ENCODE measurements around the gene BANK1.

The BANK1 gene

DNA sequence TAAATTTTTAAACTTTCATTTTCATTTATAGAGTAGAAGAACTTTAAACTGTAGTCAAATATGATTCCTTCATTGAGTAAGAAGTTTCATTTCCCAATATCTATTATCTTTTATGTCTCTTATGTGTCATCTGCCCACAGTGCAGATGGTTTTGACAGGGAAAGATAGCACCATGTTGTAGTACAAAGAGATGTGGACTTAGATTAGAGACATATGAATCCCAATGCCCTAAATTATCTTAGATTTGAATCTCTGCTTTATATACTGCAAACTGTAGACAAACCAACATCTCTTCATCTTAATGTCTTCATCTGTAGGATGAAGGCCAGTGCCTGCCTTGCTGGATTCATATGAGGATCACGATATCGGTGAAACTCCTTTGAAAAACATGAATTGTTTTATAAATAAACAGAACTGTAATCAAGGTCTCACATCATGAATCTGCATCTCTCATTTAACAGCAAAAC, 217.5 kb downstream of the BANK1 start:
- in situ Hi-C loops (cut with MboI; ENCODE audit: low sequenced_read_pairs): no loop called here

DNA sequence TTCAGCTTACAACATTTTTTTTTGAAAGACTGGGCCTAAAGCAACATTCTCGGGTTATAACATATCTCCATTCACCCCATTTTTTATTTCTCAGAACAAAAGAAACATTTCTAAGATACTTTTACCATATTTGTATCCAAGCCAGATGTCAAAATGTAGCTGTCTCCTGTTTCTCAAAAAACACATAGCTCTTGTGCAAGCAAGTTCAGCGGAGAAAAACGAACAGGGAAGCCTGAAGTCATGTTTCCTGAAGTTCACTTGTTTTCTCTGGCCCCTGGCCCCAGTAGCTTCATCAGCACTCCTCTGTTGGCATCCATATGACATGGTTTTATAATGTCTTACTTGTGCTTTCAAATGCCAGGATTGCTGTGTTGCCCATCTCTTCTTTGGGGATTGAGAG, 218.2 kb downstream of the BANK1 start:
- in situ Hi-C loops (cut with MboI; ENCODE audit: low sequenced_read_pairs): no loop called here

DNA sequence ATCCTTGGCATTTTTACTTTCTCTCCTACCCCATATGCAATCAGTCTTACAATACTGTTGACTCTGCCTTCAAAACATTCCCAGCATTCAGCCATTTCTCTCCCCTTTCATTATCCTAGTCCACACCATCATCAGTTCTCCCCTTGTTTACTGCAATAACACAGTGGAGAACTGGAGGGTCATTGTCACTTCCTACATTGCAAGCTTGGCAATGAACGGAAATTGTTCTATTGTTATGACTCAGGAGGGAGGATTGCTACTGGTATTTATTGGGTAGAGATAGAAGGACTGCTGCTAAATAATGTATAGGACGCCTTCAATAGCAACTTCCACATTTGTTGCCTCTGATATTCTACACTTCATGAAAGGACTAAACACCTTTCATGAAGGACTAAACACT, 231.8 kb downstream of the BANK1 start:
- in situ Hi-C loops (cut with MboI; ENCODE audit: low sequenced_read_pairs): no loop called here

DNA sequence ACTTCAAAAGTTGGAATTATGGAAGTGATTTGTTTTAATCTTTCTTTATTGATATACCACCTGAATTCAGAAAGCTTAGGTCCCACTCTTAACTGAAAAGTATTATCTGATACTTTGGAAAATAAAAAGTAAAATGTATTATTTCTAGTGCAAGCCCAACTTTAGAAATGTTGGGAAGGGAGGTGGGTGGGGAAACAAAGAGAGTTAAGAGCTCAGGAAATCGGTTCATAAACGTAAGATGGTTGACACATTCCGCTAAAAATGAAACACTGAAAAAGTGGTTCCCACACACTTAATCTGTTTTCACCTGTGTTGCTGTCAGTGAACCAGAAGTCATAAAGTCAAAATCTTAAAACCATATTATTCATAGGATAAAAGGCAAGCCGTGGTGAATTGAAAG, 237.4 kb downstream of the BANK1 start:
- in situ Hi-C loops (cut with MboI; ENCODE audit: low sequenced_read_pairs): no loop called here

DNA sequence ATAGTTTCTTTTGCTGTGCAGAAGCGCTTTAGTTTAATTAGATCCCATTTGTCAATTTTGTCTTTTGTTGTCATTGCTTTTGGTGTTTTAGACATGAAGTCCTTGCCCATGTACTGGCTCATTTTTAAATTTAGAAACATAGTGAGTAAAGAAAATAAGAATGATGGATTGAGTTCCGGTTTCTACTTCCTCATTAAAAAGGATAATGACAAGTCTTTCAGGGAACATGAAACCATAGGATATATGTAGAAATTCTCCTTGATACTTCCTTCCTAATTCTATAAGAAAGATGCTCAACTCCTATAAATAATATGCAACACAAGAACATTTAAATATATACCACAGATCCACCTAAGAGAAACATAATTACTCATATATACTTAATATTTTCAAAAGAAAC, 240.9 kb downstream of the BANK1 start:
- in situ Hi-C loops (cut with MboI; ENCODE audit: low sequenced_read_pairs): no loop called here

DNA sequence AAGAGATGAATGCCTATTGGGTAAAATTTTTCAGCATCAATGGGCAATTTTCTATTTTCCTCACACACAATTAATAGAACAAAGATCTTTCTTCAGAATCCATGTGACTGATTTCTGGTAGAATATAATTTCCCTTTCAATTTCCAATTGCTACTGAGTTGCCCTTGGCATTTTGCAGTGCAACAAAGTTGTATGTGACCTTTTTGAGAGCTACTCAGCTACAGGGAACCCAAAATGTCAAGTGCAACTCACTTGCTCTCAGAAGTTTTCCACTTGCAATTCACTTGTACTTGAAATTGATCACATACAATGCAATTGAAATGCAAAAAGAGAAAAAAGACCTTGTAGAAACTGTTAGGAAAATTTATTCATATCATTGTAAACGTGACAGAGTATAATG, 245.5 kb downstream of the BANK1 start:
- in situ Hi-C loops (cut with MboI; ENCODE audit: low sequenced_read_pairs): no loop called here

DNA sequence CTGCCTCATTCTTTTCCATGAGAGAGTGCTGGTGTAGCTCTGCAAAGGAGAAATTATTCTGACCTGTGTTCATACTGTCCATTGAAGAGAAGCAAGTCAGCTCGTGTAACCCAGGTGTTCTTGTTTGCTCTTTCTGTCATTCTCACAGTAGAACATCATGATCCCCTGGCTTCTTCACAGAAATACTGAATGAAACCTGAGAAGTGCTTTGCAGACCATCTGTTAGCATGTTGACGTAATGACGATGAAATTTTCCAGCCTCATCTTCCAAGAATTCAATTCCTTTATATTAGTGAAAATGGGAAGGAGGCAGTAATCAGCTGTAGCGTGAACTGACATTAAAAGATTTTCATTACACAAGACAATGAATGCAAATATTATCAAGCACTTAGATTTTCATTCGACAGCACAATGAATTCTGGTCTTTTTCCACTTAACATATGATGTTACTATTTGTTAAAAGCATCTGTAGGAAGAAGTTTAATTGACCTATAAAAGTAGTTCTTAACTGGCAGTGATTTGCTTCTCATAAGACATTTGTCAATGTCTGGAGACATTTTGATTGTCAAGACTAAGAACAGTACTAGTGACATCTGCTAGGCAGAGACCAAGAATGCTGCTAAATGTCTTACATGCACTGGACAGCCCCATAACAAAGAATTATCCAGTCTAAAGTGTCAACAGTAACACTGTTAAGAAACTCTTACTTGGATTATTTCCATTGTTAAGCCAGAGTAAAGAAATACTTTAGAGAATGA, 246.3 kb downstream of the BANK1 start:
- in situ Hi-C loops (cut with MboI; ENCODE audit: low sequenced_read_pairs): no loop called here

DNA sequence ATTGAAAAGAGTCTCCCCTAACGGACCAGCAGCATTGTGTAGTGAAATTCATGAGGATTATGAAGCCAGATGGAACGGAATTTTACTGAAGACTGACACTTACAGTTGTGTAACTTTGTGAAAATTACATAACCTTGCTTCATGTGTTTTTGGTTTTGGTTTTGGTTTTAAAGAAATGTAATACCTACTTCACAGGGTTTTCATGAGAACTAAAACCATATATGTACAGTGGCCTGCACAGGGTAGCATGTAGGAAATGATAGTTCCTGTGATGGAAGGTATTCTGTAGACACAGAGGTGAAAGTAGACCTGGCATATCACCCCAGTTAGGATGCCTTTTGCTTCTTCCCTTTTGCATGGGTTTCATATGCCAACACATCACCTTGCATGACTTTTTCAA, 247.0 kb downstream of the BANK1 start:
- in situ Hi-C loops (cut with MboI; ENCODE audit: low sequenced_read_pairs): no loop called here

DNA sequence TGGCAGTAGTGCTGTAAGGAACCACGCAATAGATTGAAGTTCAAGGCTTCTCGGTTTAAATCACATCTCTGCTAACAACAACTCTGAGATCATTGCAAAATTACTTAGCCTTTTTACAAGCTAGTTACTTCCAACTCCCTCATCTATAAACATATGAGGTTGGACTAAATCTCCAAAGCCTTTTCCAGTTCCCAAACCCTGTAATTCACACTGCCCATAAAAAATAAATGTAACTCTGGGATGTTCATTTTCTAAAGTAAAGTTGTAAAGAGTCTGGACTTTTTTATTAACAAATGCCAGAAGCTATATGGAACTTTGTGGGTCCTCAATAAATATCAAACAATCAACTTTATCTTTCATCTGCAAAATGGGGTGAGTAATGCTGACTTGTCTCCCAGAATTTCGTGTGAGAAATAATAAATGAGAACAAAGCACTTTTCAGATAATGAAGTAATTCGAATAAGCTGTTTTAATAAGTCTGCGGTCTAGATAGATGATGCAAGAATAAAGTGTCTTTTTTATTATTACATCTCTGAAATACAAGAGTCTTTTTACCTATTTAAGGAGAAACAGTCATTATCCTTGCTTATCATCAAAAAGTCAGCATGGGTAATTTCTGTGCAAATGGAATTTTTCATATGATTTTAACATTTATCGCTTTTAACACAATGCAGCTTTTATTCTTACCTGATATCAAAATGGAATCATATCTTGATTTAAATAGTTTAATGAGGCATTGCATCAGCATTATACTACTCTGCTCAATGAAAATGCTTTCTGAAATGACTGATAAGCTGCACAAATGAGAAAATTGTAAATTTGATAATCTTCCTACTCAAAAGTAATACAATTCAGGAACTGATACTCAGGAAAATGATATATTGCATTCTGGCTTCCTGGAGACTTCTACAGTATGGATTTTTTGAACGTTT, 252.6 kb downstream of the BANK1 start:
- in situ Hi-C loops (cut with MboI; ENCODE audit: low sequenced_read_pairs): no loop called here

DNA sequence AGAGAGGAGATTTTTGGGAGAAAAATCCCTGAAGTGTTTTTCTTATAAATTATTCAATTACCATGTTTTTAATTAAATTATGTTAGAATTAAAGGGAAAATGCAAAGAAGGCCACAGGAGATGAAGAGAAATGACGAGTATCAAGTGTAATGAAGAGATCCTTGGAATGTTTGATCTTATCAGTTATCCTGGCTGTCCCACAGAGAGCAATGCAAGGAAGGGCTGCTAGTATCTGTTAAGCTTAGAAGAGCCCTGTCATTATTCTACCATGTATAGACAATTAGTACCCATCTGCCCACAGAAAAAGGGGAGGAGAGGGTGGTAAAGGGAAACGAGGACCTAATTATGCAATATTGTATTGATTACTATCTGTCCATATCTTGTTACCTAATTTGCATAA, 257.1 kb downstream of the BANK1 start:
- in situ Hi-C loops (cut with MboI; ENCODE audit: low sequenced_read_pairs): no loop called here

DNA sequence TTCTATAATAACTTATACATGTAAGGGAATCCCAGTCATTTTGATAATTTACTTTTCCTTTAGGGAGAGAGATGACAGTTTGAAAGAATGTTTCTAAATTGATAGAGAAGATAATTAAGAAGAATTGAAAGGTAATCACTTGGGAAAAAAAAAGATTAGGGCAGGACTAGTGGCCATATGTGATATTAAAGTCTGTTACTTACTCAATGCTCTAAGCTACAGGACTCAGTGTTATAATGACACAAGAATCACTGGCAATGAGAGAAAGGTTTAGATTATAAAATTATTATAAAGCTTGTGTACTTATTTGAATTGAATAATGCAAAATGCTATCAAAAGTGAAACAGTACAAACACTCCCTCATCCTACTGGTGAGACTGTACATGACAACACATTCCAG, 265.3 kb downstream of the BANK1 start:
- in situ Hi-C loops (cut with MboI; ENCODE audit: low sequenced_read_pairs): no loop called here

DNA sequence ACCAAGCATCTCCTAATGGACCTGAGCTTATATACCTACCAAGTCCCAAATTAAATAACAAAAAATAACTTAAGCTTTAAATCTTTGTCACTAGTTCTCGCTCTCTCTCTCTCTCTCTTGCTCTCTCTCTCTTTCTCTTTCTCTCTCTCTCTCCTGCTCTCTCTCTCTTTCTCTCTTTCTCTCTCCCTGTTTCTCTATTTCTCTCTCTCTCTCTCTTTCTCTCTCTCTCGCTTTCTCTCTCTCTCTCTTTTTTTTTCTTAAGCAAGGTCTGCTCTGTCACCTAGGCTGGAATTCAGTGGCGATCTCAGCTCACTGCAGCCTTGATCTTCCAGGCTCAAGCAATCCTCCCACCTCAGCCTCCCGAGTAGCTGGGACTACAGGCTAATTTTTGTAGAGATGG, 266.6 kb downstream of the BANK1 start:
- in situ Hi-C loops (cut with MboI; ENCODE audit: low sequenced_read_pairs): no loop called here

DNA sequence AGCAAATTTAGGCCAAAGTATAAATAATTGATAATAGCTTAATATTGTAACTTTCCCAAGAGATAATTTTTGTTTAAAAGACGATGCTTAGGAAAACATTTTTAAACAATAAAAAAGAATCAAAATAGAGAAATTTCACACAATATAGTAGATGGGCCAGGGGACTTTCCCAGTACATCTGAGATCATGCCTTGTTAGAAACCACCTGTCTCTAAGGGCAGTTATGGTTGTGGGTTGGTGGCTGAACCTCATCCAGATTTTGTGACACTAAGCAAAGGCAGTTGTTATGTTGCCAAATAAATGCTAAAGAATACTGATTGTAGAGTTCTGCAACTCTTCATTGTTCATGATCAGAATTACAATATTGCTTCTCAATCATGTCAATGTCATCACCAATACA, 270.6 kb downstream of the BANK1 start:
- in situ Hi-C loops (cut with MboI; ENCODE audit: low sequenced_read_pairs): no loop called here

DNA sequence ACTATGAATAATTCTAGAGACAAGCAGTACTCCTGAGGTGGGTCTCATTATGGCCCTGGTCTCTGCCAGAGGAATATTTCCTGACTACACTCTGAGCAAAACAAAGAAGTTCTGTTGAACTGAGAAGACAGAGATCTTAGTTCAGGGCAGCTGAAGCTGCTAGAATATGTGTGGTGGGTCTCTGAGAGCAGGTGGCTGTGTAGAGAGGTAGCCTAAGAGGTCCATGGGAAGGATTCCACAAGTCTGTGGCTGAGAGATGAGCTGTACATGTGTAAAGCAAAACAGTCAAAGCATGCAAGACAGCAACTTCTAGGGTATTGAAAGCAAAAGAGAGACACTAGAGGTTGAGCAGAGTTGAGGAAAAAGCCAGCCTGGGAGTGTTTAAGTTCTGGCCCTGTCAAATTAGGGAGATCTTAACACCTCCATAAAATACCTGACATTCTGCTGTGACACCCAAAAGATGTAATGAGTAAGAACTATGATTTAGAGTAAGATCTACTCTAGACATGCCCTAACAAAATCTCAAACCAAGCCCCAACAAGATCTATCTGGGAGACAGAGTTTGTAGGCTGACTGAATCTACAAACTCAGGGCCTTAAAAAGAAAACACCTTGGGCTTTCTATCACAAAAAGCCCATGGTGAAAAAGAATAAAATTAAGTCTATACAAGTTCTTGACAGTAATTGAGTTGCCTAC, 274.4 kb downstream of the BANK1 start:
- in situ Hi-C loops (cut with MboI; ENCODE audit: low sequenced_read_pairs): no loop called here

DNA sequence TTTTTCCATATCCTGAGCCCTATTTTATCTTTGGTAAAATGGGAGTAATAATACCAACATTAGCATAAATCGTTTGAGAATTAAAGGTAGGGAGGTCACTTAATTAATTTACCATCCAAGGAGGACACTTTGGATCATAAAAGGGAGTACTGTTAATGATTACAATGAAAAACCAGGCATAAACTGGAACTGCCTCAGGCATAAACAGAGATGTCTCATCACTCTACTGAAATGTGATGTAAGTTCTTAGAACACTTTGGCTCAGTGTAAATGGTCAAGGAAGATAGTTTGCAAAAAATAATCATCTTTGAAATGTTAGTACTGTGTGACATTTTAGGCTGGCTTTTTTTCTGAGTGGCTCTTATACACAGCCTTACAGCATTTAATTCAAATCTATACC, 286.1 kb downstream of the BANK1 start:
- in situ Hi-C loops (cut with MboI; ENCODE audit: low sequenced_read_pairs): no loop called here

DNA sequence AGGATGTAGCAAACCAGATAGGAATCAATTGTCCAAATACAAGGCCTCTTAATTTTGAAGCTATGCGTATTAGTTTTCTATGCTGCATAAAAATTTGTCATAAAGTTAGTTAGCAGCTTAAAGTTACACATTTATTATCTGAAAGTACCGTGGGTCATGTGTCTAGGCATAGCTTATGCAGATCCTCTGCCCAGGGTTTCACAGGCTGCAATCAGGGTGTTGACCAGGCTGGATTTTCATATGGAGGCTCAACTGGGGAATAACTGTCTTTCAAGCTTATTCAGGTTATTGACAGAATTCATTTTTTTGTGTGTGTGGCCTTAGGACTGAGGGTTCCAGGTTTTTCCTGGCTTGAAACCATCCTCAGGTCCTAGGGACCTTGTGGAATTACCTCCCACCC, 289.7 kb downstream of the BANK1 start:
- in situ Hi-C loops (cut with MboI; ENCODE audit: low sequenced_read_pairs): no loop called here

DNA sequence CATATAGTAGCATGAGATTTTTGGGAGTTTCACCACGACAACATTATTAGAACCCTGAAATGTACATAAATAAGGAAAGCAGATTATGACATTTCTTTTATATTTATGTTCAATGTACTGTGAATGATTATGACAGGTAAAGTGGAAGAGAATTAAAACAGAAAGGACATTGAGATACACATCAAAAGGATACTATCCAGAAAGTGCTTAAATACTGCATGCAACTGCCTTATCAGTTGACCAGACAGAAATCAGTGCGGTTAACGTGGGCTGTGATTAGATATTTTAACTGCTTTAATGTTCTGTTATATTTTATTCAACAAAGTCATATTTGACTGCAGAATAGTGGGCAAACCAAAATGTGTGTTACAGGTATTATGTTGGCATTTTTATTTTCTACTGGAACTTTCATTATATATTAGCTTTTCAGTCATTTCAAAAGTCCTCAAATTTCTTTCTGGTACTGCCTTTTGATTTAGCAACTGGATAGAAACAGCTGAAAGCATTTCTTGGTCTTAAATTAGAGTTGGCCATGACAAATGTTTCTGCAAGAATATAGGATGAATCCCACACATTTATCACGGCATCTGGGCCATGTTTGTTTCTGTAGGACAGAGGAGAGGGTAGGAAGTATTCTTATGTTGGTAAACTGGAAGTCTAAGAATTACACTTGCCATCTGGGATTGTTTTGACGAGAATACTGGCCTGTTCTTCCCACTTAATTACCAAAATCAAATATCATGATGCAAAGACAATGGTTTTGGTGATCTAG, 299.5 kb downstream of the BANK1 start:
- in situ Hi-C loops (cut with MboI; ENCODE audit: low sequenced_read_pairs): no loop called here

DNA sequence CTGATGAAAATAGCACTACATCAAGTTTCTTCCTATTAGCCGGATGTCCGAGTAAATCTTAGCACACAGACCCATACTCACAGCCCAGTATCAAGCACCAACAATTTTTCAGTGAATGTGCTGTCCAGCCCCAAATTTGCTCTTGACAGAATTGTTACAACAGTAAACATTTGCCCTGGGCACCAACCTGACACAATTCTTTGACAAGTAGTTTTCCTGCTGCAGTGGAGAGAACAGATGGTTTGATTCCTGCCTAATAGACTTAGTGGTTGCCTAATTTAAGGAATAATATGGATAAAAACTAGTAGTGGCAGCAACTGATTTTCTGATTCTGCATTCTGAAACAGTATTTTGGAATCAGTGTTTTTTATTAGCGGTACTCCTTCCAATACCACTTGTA, 301.1 kb downstream of the BANK1 start:
- in situ Hi-C loops (cut with MboI; ENCODE audit: low sequenced_read_pairs): no loop called here

DNA sequence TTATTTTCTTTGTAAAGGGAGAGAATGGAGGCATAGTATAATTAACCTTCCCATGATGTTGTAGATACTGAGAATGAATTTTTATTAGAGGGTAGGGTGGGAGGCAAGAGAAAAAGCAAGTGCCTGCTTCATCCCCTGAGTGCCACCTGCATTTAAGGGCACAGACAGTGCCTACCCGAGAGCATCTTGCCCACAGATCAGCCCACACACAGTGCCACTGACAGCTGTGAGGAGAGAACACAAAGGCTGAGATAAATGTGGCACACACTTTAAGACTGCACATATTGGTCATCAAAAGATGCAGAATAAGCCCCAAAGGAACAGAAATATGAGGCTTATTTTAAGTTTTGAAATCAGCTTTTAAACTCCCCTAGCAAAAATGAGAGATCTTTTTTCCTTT, 304.0 kb downstream of the BANK1 start:
- in situ Hi-C loops (cut with MboI; ENCODE audit: low sequenced_read_pairs): no loop called here

DNA sequence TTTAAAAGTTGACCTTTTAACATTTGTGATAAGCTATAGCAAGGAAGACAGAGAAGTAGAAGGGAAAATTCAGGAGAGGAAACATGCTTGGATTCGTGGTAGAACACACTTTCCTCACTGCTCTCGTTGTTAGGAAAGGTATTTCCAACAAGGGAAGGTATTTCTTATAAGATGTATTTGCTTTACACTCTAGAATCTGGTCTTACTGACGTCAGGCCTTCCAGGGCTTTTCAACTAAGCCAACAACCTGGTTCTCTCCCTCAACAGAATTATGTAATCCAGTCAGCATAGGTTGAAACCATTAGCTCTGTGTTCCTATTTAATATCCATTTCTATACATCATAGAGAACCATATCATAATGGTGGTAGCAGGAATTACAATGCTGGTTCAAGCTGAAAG, 312.8 kb downstream of the BANK1 start:
- in situ Hi-C loops (cut with MboI; ENCODE audit: low sequenced_read_pairs): no loop called here

DNA sequence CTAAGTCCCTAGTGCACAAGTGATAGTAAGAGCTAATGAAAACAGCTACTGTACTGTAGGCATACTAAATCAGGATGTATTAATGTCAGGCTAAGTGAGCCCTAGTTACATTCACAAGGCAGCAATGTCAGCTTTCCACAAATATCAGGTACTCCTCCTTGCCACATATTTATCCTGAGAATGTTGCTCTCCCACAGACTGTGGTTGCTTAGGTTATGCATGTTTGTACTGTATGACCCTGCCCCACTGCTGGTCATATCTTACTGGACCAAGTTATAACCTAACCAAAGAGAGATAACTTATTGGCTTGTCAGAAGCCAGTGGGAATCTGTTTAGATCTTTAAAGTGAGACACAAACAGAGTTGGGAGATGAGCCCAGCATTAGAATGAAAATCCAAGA, 313.7 kb downstream of the BANK1 start:
- in situ Hi-C loops (cut with MboI; ENCODE audit: low sequenced_read_pairs): no loop called here

Measured in HL-60/S4 treated with phorbol 12-myristate 13-acetate at 8.2 ng/mL for 4 days and 3 days (cell line).